ENCODE measurements around the gene PRKRIP1.
"Not testable (repeated sequence)": the region's sequence is repeated elsewhere in the genome, so short reads cannot be mapped to it uniquely, and the experiment has no call there.

The PRKRIP1 gene

DNA sequence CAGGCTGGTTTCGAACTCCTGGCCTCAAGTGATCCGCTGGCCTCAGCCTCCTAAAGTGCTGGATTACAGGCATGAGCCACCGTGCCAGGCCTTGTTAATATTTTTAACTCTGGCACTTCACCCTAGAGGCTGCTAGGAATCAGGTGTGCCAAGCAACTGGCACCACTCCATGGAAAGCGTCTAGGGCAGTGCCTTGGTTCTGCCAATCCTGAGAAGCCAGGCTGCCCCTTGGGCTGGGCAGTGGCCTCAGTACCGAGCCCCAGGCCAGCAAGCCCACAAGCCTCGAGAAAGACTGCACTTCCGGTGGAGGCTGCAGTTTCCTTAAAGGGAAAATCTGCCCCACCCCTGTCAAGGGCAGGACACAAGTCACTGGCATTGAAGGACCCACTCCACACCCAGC lies 57.2 kb downstream of the PRKRIP1 start:
- H3K4me3 Mint-ChIP-seq: no peak overlapping the region
- no peaks in the 10 kb centered on the region for H3K9me3 Mint-ChIP-seq (ENCODE audit: low read depth)
- H3K27ac Mint-ChIP-seq: no peak overlapping the region
- H3K36me3 Mint-ChIP-seq: no peaks in the 10 kb centered on the region
- no peaks in the 10 kb centered on the region for H3K4me1 Mint-ChIP-seq (ENCODE audit: low read depth)
- H3K27me3 Mint-ChIP-seq: no peaks in the 10 kb centered on the region

DNA sequence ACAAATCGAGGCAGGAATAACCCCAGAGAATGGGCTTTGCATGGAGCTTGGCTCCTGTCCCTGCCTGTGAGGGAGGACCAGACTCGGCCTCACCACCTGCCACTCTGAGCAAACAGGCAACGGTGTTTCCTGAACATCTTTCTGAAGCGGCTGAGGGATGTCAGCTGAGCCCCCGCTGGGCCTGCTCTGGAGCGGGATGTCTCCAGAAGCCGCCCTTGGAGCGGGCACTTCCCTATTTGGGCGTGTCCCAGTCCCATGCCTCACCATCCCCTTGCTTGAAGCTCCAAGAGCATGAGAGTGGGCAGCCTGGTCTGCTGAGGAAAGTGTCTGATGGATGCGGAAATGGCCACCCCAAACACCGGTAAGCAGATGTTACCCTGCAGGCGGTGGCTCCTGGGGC lies 58.3 kb downstream of the PRKRIP1 start:
- Mint-ChIP-seq H3K4me1 (ENCODE audit: low read depth) (no peaks in the 10 kb centered on the region), H3K27ac (no peak overlapping the region), H3K9me3 (ENCODE audit: low read depth) (no peaks in the 10 kb centered on the region)

DNA sequence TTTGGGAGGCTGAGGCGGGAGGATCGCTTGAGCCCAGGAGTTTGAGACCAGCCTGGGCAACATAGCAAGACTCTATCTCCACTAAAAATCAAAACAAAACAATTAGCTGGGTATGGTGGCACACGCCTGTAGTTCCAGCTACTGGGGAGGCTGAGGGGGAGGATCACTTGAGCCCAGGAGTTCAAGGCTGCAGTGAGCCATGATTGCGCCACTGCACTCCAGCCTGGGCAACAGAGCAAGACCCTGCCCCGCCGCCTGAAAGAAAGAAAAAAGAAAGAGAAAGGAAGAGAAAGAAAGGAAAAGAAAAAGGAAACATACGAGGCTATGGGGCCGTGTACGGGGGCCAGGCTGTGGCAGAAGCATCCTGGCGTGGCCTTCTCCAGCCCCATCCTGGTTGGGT lies 58.8 kb downstream of the PRKRIP1 start:
- H3K27me3 Mint-ChIP-seq; H3K36me3 Mint-ChIP-seq; H3K4me3 Mint-ChIP-seq; H3K9me3 Mint-ChIP-seq (ENCODE audit: low read depth); H3K27ac Mint-ChIP-seq; H3K4me1 Mint-ChIP-seq (ENCODE audit: low read depth): not testable (repeated sequence)

More for the DNA sequence above, 58.3 kb downstream of the PRKRIP1 start:
- no peaks in the 10 kb centered on the region for H3K36me3 Mint-ChIP-seq
- H3K27me3 Mint-ChIP-seq: no peaks in the 10 kb centered on the region
- no peak overlapping the region for H3K4me3 Mint-ChIP-seq

DNA sequence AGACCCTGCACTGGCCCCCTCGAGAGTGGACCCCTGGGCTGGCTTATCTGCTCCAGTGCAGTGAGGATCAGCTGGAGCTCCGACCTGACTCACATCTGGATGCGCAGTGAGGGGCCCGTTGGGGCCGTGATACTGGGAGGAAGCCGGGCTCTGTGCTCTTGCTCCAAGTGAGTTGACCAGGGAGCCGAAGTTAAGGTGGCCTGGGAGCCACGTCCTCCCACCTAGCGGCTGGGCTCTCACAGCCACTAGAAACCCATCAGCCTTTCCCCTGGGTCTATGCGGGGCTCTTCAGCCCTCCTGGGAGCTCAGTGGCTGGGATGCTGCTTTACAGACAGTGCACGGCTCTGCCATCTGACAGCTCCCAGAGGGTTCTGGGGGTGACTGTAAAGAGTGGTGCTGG lies 59.4 kb downstream of the PRKRIP1 start:
- no peaks in the 10 kb centered on the region for H3K36me3 Mint-ChIP-seq
- no peak overlapping the region for H3K4me3 Mint-ChIP-seq
- H3K4me1 Mint-ChIP-seq (ENCODE audit: low read depth): peaks cover under 1% of the 10 kb centered on the region
- no peak overlapping the region for H3K27ac Mint-ChIP-seq
- no peaks in the 10 kb centered on the region for H3K27me3 Mint-ChIP-seq
- H3K9me3 Mint-ChIP-seq (ENCODE audit: low read depth): no peaks in the 10 kb centered on the region

DNA sequence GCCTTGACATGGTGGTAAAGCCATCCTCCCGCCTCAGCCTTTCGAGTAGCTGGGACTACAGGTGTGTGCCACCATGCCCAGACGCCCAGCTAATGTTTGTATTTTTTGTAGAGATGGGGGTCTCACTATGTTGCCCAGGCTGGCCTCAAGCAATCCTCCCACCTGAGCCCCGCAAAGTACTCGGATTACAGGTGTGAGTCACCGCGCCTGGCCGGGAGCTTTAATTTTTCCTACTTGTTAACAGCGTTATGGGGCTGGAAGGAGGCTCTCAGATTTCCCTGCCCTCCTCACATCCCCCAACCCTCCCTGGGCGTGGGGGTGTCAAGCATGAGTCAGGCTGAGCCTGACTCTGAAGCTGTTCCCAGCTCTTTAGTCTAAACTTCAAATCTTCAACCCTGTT lies 60.2 kb downstream of the PRKRIP1 start:
- Mint-ChIP-seq H3K9me3 (ENCODE audit: low read depth) (no peaks in the 10 kb centered on the region), H3K27ac (no peak overlapping the region), H3K4me3 (no peak overlapping the region), H3K4me1 (ENCODE audit: low read depth) (peaks cover 4% of the 10 kb centered on the region), H3K27me3 (no peaks in the 10 kb centered on the region), H3K36me3 (no peaks in the 10 kb centered on the region)

DNA sequence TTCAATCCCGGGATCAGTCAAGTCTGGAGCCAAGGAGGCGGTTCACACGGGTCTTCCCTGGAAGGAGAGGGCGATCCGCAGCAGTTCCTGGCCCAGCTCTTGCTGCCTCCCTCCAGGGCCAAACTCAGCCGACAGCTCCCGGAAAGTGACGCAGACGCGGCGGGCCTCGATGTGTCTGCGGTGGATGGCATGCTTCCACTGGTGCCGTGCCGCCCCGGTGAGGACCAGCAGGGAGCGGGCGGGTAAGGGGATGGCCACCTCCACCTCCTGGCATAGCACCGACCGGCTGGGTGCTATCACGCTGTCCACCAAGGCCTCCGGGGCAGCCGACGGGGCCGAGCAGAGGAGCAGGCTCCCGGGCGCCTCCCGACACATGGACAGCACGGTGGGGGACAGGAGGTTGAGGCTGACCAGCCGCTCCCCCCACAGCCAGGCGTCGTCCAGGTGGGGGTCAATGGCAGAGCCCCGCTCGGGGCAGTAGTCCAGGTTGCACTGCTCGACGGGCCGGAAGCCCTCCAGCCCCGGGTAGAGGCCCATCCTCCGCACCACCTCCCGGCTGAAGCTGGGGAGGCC lies 61.3 kb downstream of the PRKRIP1 start:
- no peaks in the 10 kb centered on the region for H3K36me3 Mint-ChIP-seq
- no peak overlapping the region for H3K4me3 Mint-ChIP-seq
- no peak overlapping the region for H3K27ac Mint-ChIP-seq
- no peaks in the 10 kb centered on the region for H3K27me3 Mint-ChIP-seq
- peaks cover 5% of the 10 kb centered on the region for H3K4me1 Mint-ChIP-seq (ENCODE audit: low read depth)
- no peaks in the 10 kb centered on the region for H3K9me3 Mint-ChIP-seq (ENCODE audit: low read depth)

DNA sequence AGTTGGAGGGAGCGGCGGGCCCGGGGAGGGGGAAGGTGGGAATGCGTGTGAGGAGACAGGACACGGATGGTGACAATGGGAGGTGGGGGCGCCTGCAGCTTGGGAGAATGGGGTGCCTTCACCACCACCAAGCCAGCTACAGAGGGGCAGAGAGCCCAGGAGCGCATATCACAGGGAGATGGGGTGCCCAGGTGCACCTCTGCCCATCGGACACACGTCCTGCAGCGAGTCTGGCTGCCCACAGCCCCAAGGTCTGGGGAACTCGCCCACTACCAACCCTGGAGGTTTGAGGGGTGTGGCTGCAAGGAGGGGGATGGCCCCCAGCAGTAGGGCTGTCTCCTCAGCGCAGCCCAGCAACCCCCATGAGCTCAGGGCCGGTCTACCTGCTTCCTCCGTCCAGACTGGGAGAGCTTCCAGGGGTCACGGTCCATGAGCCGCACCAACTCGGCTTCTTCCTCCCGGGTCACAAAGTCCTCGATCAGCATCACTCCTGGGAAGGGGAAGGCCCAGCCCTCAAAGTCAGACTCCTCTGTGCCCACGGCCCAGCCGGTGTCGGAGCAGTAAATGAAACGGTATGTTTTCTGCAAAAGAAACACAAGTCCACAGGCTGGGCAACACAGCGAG lies 63.2 kb downstream of the PRKRIP1 start:
- Mint-ChIP-seq H3K4me3 (no peak overlapping the region), H3K27me3 (no peaks in the 10 kb centered on the region)

DNA sequence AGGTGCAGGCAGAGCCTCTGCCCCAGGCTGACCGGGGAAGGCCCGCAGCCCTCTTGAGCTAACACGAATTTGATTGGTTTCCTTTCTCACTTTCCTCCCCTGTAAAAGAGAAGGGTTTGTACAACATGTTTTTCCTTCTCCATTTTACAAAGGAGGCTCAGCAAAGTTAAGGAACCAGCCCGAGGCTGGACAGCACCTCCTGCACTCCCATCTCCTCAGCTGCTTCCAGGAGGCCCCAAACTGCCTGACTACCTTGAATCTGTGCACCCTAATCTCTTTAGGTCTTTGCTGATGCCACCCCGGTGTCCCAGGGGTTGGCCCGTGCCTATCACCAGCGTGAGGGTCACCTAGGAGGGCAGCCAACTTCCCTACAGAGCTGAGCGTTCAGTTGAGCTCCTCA lies 64.3 kb downstream of the PRKRIP1 start:
- H3K27ac Mint-ChIP-seq: no peak overlapping the region
- H3K36me3 Mint-ChIP-seq: no peaks in the 10 kb centered on the region
- no peaks in the 10 kb centered on the region for H3K9me3 Mint-ChIP-seq (ENCODE audit: low read depth)
- H3K27me3 Mint-ChIP-seq: no peaks in the 10 kb centered on the region
- H3K4me3 Mint-ChIP-seq: no peak overlapping the region
- peaks cover 17% of the 10 kb centered on the region for H3K4me1 Mint-ChIP-seq (ENCODE audit: low read depth)

More for the DNA sequence above, 63.2 kb downstream of the PRKRIP1 start:
- H3K27ac Mint-ChIP-seq: no peak overlapping the region
- H3K9me3 Mint-ChIP-seq (ENCODE audit: low read depth): no peaks in the 10 kb centered on the region
- no peaks in the 10 kb centered on the region for H3K36me3 Mint-ChIP-seq
- peaks cover 17% of the 10 kb centered on the region for H3K4me1 Mint-ChIP-seq (ENCODE audit: low read depth)

DNA sequence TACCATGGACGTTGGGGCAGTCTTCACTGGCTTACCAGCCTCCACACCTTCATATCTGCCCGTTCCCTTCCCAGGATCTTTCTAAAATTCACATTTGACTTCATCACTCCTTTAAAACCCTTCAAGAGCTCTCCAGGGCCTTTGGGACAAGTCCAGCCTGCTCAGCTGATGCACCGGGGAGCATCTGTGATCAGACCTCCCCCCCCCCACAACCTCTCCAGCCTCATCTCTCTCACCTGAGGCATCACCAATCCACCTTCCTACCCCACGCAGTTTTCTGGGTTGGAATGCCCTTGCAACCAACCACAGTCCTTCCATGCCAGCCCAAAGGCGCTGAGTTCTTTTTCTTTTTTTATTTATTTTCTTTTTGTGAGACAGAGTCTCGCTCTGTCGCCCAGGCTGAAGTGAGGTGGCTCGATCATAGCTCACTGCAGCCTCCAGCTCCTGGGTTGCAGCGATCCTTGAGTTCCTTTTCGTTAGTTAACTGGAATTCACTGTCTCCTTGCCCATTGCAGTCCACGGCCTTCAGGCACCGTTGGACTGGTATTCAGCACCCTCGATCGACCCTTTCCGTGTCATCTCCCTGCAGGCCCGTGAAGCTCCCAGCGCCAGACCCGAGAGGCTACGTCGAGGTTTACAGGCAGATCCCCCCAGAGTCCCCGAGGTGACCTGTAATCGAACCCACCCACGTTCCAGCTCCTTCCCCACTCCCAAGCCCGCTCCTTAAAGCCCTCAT lies 67.8 kb downstream of the PRKRIP1 start:
- H3K4me3 Mint-ChIP-seq: peak overlapping the region; percentile 94
- H3K27ac Mint-ChIP-seq: peak overlapping the region; percentile 84
- H3K4me1 Mint-ChIP-seq (ENCODE audit: low read depth): peaks cover 25% of the 10 kb centered on the region
- no peaks in the 10 kb centered on the region for H3K9me3 Mint-ChIP-seq (ENCODE audit: low read depth)
- no peaks in the 10 kb centered on the region for H3K36me3 Mint-ChIP-seq
- H3K27me3 Mint-ChIP-seq: no peaks in the 10 kb centered on the region

DNA sequence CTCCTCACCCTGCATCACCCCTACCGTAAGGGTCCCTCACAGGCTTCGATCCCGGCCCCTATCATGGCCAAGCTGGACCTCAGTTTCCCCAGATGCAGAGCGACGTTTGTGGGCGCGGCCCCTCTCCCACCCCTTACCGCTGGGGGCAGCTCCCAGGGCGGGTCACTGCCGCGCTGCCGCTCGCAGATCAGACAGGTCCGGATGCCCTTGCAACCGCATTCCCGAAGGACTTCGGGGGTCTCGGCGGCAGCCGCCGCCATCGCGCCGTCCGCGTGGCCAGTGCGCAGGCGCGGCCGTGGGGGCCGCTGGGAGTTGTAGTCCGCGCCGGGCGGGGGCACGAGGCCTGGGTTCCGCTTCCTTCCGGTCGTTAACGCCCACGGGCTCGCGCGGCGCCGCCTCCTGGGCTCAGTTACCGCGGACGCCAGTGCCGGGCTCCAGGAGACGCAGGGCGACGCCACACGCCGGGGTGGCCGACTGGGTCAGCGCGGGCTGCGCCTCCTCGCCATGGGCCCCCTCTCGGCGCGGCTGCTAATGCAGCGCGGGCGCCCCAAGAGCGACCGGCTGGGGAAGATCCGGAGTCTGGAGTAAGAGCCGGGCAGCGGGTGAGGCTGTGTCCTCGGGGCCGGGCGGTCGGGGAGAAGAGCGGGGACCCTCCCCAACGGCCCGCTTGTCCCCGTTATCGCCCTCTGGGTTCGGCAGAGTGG lies 68.6 kb downstream of the PRKRIP1 start, which contains the start of the genes ALKBH4 and LRWD1:
Gene ALKBH4 (minus strand): TSS at position 287 of the 704 bp plus-strand sequence. CDS start 27 bp downstream, at position 260.
Gene LRWD1 (plus strand): TSS at position 408 of the 704 bp plus-strand sequence. CDS start 97 bp downstream, at position 505.
- H3K27ac Mint-ChIP-seq: peak within 1 kb of the TSS; percentile 84
- H3K4me3 Mint-ChIP-seq: peak within 1 kb of the TSS; percentile 94
- no peaks in the 10 kb centered on the region for H3K9me3 Mint-ChIP-seq (ENCODE audit: low read depth)
- peaks cover 25% of the 10 kb centered on the region for H3K4me1 Mint-ChIP-seq (ENCODE audit: low read depth)
- H3K27me3 Mint-ChIP-seq: no peaks in the 10 kb centered on the region
- no peaks in the 10 kb centered on the region for H3K36me3 Mint-ChIP-seq

DNA sequence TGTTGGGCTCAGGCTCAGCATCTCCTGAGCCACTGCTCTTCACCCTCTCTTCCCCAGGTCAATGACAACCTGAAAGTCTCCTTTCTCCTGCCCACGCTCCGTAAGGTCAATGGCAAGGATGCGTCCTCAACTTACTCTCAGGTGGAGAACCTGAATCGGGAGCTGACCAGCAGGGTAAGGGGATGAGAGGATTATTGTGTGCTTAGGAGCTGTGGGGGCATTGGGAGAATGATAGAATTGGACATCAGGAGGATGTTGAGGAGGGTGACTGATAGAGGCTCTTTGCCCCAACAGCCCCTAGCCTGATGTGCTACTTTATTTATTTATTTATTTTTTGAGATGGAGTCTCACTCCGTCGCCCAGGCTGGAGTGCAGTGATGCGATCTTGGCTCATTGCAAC lies 69.9 kb downstream of the PRKRIP1 start:
- H3K36me3 Mint-ChIP-seq: no peaks in the 10 kb centered on the region
- peaks cover 21% of the 10 kb centered on the region for H3K4me1 Mint-ChIP-seq (ENCODE audit: low read depth)
- H3K9me3 Mint-ChIP-seq (ENCODE audit: low read depth): no peaks in the 10 kb centered on the region
- H3K27ac Mint-ChIP-seq: no peak overlapping the region
- H3K27me3 Mint-ChIP-seq: no peaks in the 10 kb centered on the region
- H3K4me3 Mint-ChIP-seq: peak overlapping the region; percentile 94

DNA sequence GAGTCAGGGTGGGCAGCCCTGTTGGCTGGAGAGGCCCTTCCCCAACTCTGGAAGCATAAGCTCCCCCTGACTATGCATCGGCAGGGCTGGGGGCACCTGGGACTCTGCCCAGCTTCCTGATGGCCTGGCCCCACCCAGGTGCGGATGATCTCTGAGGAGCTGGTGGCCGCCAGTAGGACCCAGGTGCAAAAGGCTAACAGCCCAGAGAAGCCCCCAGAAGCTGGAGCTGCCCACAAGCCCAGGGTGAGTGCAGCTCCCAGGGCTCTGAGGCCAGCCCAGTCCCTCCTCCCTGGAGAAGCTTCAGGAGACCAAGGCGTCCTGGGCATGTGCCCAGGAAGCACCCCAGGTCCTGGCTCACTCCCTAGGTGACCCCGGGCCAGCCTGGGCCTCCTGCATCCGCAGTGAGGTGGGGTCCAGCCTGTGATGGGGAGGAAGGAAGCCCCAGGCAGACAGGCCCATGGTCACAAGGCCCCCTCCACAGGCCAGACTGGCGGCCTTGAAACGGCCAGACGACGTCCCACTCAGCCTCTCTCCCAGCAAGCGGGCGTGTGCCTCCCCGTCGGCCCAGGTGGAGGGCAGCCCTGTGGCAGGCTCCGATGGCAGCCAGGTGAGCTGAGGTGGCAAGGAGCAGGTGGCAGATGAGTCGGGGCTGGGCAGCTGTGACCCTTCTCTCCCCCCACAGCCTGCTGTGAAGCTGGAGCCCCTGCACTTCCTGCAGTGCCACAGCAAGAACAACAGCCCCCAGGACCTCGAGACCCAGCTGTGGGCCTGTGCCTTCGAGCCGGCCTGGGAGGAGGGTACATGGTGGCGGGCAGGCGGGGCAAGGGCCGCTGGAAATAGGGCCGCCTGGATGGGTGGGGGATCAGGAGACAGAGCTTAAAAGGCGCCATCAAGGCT lies 71.7 kb downstream of the PRKRIP1 start:
- Mint-ChIP-seq H3K36me3 (no peaks in the 10 kb centered on the region), H3K27me3 (no peaks in the 10 kb centered on the region), H3K9me3 (ENCODE audit: low read depth) (no peaks in the 10 kb centered on the region), H3K4me1 (ENCODE audit: low read depth) (peaks cover 17% of the 10 kb centered on the region), H3K27ac (no peak overlapping the region), H3K4me3 (no peak overlapping the region)

DNA sequence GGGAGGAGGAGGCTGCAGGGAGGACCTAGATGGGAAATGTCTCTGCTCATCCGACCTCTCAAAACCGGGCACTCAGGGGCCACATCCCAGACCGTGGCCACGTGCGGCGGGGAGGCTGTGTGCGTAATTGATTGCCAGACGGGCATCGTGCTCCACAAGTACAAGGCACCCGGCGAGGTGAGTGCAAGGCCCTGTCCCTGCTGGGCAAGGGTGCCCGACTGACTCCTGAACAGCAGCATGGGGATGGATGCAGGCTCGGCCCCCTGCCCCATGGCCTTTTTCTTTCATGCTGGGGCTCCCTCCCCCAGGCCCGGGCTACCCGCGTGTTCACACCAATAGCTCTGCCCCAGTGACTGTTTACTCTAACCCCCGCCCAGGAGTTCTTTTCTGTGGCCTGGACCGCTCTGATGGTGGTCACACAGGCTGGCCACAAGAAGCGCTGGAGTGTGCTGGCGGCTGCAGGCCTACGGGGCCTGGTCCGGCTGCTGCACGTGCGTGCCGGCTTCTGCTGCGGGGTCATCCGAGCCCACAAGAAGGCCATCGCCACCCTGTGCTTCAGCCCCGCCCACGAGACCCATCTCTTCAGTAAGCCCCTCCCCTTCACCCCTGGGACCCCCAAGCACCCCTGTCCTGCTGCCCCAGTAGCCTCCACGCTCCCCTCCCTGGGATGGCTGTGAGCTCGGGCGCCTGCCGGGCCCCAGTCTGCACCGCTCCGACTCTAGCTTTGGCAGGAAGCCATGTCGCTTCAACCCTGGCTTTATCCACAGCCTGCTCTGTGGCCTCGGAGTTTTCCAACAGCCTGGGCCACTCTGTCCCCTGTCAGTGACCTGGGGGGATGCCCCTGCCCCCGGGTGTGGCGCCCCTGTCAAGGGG lies 72.6 kb downstream of the PRKRIP1 start:
- Mint-ChIP-seq H3K9me3 (ENCODE audit: low read depth) (no peaks in the 10 kb centered on the region), H3K4me1 (ENCODE audit: low read depth) (peaks cover 14% of the 10 kb centered on the region), H3K4me3 (no peak overlapping the region)

More for the DNA sequence above, 72.6 kb downstream of the PRKRIP1 start:
- Mint-ChIP-seq H3K27ac (no peak overlapping the region), H3K36me3 (no peaks in the 10 kb centered on the region), H3K27me3 (no peaks in the 10 kb centered on the region)
